G401 (cell line): ENCODE results near the gene SORCS3. TPM values are rescaled to one million over a fixed set of nuclear protein-coding genes. Genes with fewer than 3 reads are reported as not detected.

Experiments used
- DNase-seq: peaks from one replicate; pipeline ENCODE4 v3.0.0-alpha.2; 2015; ENCODE audit warnings: low spot score
- in situ Hi-C: cut with HindIII; loops from 2 replicates; pipeline ENCODE4 v1.10.0; 2016; ENCODE audit warnings: low sequenced_read_pairs, mixed read lengths
- total RNA-seq: library from RNA; depleted of rRNA; stranded (reverse); fragments of >200 nt; shearing (Covaris generic); gene quantifications from 2 replicates; pipeline ENCODE4 v1.2.3, GENCODE V29; 2014

The SORCS3 gene
- total RNA-seq, 1 experiment from 2014 or later = not detected

GRCh38 chr10:105112862-105113261 is 471.8 kb downstream of the SORCS3 start:
- in situ Hi-C loops = no loop called here
- DNase-seq = no peak

- in situ Hi-C loops = no loop called here
- DNase-seq = no peak
These were observed 472.6 kb downstream of the SORCS3 start for GRCh38 chr10:105113666-105114065.

- DNase-seq = no peak
- in situ Hi-C loops = no loop called here
These were observed 480.7 kb downstream of the SORCS3 start for GRCh38 chr10:105121743-105122142.

- DNase-seq = no peak
- in situ Hi-C loops = no loop called here
These were observed 487.0 kb downstream of the SORCS3 start for GRCh38 chr10:105128111-105128510.

- DNase-seq = peak; percentile 1
- in situ Hi-C loops = no loop called here
These were observed 497.3 kb downstream of the SORCS3 start for GRCh38 chr10:105138358-105138757.

- DNase-seq = no peak
- in situ Hi-C loops = no loop called here
These were observed 498.3 kb downstream of the SORCS3 start for GRCh38 chr10:105139363-105139896.

GRCh38 chr10:105140600-105140999 is 499.5 kb downstream of the SORCS3 start:
- in situ Hi-C loops = no loop called here
- DNase-seq = no peak

- in situ Hi-C loops = no loop called here
- no peak for DNase-seq
These were observed 504.6 kb downstream of the SORCS3 start for GRCh38 chr10:105145711-105146110.

- no peak for DNase-seq
- in situ Hi-C loops = no loop called here
These were observed 505.3 kb downstream of the SORCS3 start for GRCh38 chr10:105146436-105146835.

- no peak for DNase-seq
- in situ Hi-C loops = no loop called here
These were observed 507.4 kb downstream of the SORCS3 start for GRCh38 chr10:105148456-105148855.

- in situ Hi-C loops = no loop called here
These were observed 507.8 kb downstream of the SORCS3 start for GRCh38 chr10:105148921-105149320.

GRCh38 chr10:105149371-105149891 is 508.3 kb downstream of the SORCS3 start:
- in situ Hi-C loops = no loop called here
- no peak for DNase-seq

More at GRCh38 chr10:105148921-105149320, 507.8 kb downstream of the SORCS3 start:
- no peak for DNase-seq

- in situ Hi-C loops = no loop called here
- DNase-seq = no peak
These were observed 509.3 kb downstream of the SORCS3 start for GRCh38 chr10:105150259-105150880.

GRCh38 chr10:105154736-105155135 is 513.6 kb downstream of the SORCS3 start:
- in situ Hi-C loops = no loop called here
- DNase-seq = peak; percentile 1

GRCh38 chr10:105159268-105159667 is 518.2 kb downstream of the SORCS3 start:
- DNase-seq = no peak
- in situ Hi-C loops = no loop called here

GRCh38 chr10:105161149-105161548 is 520.1 kb downstream of the SORCS3 start:
- in situ Hi-C loops = no loop called here
- DNase-seq = no peak

- DNase-seq = no peak
- in situ Hi-C loops = no loop called here
These were observed 520.7 kb downstream of the SORCS3 start for GRCh38 chr10:105161767-105162166.

- DNase-seq = no peak
- in situ Hi-C loops = no loop called here
These were observed 529.4 kb downstream of the SORCS3 start for GRCh38 chr10:105170521-105170920.

GRCh38 chr10:105171945-105172344 is 530.9 kb downstream of the SORCS3 start:
- in situ Hi-C loops = no loop called here
- no peak for DNase-seq

GRCh38 chr10:105181626-105182025 is 540.5 kb downstream of the SORCS3 start:
- in situ Hi-C loops = no loop called here
- DNase-seq = no peak

GRCh38 chr10:105183536-105183935 is 542.4 kb downstream of the SORCS3 start:
- in situ Hi-C loops = no loop called here

More at GRCh38 chr10:105183536-105183935, 542.4 kb downstream of the SORCS3 start:
- peak; percentile 12 for DNase-seq
